ENCODE results near the gene CDH13.

CDH13 gene

DNA sequence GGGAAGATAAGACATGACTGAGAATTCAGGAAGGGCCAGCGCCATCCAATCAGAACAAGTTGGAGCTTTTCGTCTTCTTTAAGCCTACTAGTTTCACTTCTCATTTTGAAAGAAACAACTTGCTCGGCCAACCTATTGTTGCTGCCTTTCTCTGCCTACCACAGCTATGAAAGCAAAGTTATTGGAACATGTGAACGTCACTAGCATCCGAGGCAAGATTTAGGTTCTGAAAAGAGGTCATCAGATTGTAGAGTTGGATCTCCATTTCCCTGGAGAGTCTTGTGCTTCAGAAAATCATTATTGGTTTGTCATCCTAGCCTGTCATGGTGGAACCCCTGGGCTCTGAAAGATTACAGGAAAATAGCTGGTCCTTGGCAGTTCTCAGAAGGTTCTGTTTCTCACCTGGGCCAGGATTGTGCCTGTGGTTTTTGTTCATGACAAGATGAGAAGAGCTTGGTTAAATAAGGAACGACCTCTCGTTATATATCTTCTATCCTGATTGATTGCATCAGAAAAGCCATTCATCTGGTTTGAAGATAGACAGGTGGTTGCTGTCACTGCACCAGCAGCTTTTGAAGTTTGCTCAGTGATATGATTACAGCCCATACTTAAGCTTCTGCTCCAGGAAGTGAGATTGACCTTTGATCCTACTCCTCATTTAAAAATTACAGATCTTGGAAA is 25.3 kb downstream of the CDH13 start:
- TF ChIP-seq GATA3 (IDR thresholded peaks at IDR 0.05; ENCODE audit: low read depth, low read length) (no peak), GATA2 (IDR thresholded peaks at IDR 0.05; ENCODE audit: low read depth, low read length) (no peak)

DNA sequence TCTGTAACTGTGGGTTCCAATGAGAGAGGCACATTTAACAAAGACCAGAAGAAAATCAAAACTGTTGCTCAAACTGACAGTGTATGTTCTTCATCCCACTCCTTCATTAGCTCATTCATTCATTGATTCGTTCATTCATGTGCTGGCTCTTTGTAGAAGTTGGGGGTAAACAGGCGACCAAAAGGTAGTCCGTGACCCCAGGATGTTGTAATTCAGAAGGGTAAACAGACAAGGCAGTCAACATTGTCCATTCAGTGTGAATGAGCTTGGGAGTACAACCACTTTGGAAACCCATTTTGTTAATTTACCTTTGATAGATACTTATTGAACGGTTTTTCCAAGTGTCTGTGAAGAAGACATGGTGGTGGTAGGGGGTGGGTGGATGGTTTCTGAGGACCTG is 26.1 kb downstream of the CDH13 start:
- TF ChIP-seq GATA2 (IDR thresholded peaks at IDR 0.05; ENCODE audit: low read depth, low read length), result no peak
- TF ChIP-seq GATA3 (IDR thresholded peaks at IDR 0.05; ENCODE audit: low read depth, low read length), result no peak

DNA sequence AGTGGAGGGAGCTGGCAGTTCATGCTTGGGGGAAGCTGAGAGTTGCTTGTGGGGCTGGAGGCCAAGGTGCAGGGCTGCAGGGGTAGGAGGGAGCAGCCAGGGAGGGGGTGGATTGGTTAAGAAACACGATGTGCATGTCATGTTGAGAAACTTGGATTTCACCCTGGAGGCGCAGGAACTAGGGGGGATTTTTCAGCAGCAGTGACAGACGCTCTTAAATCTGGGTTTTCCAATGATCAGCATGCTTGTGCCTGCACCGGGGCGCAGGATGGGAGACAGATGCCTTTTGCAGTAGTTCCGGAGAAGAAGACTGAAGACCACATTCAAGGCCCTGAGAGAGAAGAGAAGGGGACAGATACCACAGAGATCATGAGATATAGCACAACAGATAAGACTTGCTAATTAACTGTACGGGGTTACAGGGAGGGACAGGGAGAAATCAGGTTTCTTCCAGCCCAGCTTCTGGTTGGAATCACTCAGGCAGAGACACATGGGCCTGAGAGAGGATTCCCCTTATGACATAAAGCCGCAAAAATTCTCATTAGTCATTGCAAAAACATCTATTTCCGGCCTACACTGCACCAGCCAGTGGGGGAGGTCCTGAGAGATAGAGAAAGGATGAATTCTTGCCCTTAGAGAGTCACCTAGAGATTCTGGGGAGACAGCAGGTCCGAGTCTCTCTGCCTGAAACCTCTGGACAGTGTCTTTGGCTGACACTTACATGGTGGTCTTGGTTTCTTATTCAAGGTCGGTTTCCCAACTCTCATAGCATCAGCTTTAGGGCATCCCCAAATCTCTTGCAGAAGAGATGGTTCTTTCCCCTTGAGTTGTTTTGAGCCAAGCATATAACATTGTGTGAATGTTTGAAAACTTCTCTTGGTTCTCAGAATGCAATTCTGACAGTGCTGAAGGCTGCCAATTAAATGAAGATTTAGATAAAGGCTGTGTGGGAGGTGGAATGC is 27.1 kb downstream of the CDH13 start:
- TF ChIP-seq GATA2 (IDR thresholded peaks at IDR 0.05; ENCODE audit: low read depth, low read length) (no peak), GATA3 (IDR thresholded peaks at IDR 0.05; ENCODE audit: low read depth, low read length) (no peak)

DNA sequence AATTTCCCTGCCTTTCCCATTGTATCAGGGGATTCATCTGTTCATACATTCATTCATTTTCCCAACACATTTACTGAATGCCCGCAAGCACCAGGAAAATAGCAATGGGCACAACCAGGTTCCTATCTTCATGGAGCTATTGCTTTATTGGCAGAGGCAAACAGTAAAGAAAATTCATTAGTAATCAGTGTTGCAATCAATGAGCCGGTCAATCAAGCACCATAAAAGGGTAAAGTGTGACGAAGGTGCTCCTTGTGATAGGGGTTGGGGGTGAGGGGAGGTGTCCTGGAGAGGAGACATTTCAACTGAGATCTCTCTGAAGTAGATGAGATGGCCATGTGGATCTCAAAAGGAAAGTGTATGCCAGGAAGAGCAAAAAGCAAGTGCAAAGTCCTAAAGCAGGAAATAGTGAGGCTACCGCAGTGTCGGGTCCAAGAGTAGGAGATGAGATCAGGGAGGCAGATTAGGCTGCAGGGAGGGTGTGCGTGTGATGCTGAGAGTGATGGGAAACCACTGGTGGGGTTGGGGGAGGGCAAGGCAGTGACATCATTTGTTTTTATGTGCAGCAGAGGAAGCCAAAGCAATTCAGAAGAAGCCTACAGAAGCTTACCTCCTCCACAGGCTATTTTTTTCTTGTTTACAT is 28.4 kb downstream of the CDH13 start:
- TF ChIP-seq GATA2 (IDR thresholded peaks at IDR 0.05; ENCODE audit: low read depth, low read length), result no peak
- no peak for TF ChIP-seq GATA3 (IDR thresholded peaks at IDR 0.05; ENCODE audit: low read depth, low read length)

DNA sequence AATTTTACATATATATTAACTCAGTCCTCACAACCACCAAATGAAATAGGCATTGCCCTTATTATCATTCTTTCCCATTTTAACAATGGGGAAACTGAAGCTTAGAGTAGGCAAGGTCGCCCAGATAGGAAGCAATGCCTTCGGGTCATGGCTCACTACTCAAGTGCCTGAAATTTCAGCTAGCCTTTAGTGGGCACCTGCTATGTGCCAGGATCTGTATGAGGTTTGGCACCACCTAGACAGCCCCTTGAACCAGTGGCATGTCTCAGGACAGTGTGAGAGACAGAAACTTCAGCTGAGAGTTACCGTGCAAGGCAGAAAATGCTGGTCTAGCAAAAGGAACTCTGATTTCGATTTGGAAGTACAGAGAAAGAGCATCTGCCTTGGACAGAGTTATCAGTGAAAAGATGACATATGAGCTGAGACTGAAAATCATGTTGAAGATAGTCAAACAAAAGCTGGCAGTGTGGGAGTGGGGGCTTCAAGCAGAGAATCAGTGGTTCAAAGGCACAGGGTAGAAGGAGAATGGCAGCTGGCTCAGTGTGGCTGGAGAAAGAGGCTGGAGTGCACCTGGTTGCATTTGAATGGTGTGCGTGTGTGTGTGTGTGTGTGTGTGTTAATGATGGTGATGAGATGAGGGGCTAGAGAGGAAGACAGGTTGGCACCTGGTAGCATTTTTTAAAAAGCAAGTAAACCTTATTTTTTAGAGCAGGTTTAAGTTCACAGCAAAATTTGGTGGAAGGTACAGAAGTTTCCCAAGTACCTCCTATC is 29.1 kb downstream of the CDH13 start:
- TF ChIP-seq GATA2 (IDR thresholded peaks at IDR 0.05; ENCODE audit: low read depth, low read length) (no peak), GATA3 (IDR thresholded peaks at IDR 0.05; ENCODE audit: low read depth, low read length) (no peak)

DNA sequence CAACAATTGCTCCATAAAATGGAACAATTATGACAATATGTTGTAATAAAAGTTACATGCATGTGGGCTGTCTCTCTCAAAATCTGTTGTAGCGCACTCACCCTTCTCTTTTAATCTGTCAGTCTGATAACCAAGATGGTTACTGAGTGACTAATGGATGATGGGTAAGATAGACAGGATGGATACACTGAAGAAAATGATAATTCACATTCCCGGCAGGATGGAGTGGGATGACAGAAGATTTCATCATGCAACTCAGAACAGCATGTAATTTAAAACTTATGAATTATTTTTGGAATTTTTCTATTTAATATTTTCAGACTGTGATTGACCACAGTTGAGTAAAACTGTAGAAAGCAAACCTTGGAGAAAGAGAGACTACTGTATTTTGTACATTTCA is 30.5 kb downstream of the CDH13 start:
- no peak for TF ChIP-seq GATA3 (IDR thresholded peaks at IDR 0.05; ENCODE audit: low read depth, low read length)
- TF ChIP-seq GATA2 (IDR thresholded peaks at IDR 0.05; ENCODE audit: low read depth, low read length), result no peak

DNA sequence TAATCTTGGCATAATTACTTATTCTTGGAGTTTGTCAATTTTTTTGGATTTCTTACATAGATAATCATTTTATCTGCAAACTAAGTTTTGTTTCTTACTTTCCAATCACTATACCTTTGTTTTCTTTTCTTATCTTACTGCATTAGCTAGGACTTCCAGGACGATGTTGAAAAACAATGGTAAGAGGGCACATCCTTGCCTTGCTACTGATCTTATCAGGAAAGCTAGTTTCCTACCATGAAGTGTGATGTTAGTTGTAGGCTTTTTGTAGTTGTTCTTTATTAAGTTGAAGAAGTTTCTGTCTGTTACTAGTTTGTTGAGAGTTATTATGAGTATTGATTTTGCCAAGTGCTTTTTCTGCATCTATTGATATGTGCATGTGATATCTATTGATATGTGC is 31.0 kb downstream of the CDH13 start:
- no peak for TF ChIP-seq GATA3 (IDR thresholded peaks at IDR 0.05; ENCODE audit: low read depth, low read length)
- TF ChIP-seq GATA2 (IDR thresholded peaks at IDR 0.05; ENCODE audit: low read depth, low read length), result no peak

DNA sequence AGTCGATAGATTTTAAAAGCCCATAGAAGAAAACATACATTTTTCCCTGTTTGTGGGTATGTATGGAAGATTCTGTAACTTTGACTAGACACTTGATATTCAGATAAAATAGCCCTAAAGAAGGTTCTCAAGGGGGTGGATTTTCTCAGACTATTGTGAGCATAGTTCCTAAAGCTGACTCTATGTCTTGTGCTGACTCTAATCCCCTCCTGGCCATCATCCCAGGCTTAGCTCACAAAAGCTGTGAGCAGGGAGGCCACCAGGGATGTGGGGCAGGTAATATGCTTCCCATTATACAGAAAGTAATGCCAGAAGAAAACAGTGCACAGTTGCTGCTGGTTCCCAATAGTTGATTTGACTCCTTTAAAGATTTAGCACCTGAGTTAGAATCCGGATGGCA is 32.0 kb downstream of the CDH13 start:
- TF ChIP-seq GATA2 (IDR thresholded peaks at IDR 0.05; ENCODE audit: low read depth, low read length) (no peak), GATA3 (IDR thresholded peaks at IDR 0.05; ENCODE audit: low read depth, low read length) (no peak)

DNA sequence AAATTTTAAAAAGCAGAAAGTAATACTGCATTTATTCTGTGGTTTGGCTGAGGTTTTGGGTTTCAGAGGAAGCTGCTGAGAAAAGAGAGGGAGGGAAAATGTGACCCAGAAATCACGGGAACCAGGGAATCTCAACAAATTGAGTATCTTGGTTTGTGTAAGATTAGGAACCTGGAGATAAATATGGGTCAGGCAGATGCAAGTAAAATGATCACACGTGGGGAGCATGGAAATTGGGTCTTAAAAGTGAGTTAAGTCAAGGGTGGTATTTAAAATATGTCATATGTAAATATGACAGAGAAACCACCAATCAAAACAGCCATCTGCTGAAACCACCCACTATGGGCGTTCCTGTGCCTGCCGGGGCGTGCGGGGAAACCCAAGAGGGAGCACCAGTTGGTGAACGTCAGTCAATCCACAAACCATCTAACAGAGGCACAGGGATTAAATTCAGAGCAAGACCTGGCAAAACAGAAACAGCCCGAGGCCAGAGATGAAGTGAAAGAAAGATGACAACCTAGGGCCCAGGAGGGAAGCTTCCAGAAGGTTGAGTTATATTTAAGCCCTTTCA is 33.4 kb downstream of the CDH13 start:
- TF ChIP-seq GATA3 (IDR thresholded peaks at IDR 0.05; ENCODE audit: low read depth, low read length) (no peak), GATA2 (IDR thresholded peaks at IDR 0.05; ENCODE audit: low read depth, low read length) (no peak)

DNA sequence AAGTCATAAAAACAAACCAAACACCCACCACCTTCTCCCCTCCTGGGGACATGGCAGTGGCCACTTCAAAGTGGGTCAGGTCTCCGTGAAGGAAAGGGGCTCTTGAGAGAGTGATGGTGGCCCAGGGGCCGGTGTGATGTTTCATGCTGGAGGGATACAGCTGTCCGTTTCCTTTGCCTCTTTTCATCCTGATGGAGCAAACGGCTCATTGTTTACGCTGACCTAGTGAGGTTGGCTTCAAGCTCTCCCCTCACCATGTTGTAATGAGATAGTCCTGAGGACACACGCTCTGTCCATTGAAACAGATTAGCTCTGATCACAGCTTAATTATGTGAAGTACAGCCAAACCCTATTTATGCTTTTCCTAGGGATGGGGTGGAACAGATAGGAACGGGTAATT is 34.2 kb downstream of the CDH13 start:
- TF ChIP-seq GATA3 (IDR thresholded peaks at IDR 0.05; ENCODE audit: low read depth, low read length) (no peak), GATA2 (IDR thresholded peaks at IDR 0.05; ENCODE audit: low read depth, low read length) (no peak)

DNA sequence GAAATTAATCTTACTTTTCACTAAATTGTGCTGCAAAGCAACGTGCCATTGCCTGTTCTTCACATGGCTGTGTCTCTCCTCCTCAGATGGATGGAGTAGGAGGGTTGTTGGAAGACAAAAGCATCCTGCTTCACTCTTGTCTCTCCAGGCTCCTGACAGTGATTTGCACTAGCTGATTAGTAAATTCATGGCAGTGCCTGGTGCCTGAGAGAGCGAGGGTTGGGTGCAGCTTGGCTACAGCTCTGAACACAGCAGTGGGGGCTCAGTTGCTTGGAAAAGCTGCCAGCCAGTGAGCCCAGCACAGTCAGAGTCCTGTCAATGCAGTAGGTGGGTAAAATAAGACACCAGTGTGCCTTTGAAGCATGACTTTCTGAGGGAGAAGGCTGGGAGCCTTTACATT is 37.4 kb downstream of the CDH13 start:
- TF ChIP-seq GATA2 (IDR thresholded peaks at IDR 0.05; ENCODE audit: low read depth, low read length), result no peak

DNA sequence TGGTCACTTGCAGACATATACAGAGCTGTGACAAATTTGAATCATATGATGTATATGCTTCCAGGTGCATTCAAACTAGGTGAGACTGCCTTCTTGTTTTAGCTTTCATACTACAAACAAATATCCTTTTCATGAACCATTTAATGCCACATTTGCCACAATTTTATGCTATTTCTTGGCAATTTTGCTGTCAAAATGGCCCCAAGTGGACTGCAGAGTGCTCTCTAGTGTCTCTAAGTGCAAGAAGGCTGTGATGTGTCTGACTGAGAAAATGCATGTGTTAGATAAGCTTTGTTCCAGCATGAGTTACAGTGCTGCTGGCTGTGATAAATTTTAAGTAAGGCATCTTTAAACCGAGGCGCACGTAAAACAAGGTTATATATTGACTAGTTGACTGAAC is 38.3 kb downstream of the CDH13 start:
- TF ChIP-seq GATA3 (IDR thresholded peaks at IDR 0.05; ENCODE audit: low read depth, low read length), result no peak
- no peak for TF ChIP-seq GATA2 (IDR thresholded peaks at IDR 0.05; ENCODE audit: low read depth, low read length)

DNA sequence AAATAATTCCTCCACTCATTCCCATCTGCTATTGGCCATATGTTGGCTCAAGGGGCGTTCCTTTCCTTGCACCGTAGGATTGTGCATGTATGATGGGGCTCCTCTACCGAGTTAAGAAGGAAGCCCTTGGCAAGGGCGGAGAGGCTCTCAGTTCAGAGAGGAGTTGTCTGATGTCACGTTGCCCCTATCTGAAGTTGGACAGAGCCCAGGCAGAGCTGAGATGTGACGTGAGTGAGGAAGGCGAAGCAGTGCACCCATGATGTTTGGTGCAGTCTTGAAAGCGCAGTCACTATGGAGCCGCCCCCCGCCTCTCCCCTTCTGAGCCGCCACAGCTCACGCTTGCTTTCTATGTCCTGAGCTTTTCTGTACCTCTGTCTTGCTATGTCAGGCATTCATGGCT is 40.7 kb downstream of the CDH13 start:
- TF ChIP-seq GATA2 (IDR thresholded peaks at IDR 0.05; ENCODE audit: low read depth, low read length) (no peak), GATA3 (IDR thresholded peaks at IDR 0.05; ENCODE audit: low read depth, low read length) (no peak)

DNA sequence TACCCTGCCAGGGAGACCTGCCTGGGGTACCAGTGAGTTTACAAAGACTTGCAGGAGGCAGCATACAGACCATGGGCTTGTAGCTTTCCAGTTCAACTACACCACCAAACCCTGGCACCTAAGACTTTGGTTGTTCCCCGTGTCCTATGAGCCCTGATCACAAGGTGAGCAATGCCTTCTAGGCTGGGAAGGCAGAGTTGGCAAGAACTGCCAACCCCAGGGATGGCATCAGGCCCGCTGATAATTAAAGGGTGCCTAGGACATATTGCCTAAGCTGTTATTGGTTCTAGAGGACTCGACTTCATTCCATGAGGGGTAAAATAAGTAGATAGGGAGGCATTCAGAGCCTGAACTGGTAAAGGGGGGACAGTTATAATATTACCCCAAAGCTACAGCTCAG is 41.3 kb downstream of the CDH13 start:
- no peak for TF ChIP-seq GATA3 (IDR thresholded peaks at IDR 0.05; ENCODE audit: low read depth, low read length)
- no peak for TF ChIP-seq GATA2 (IDR thresholded peaks at IDR 0.05; ENCODE audit: low read depth, low read length)

Measured in SH-SY5Y (cell line).